ENCODE measurements around the gene N4BP2. TPM values are rescaled to one million over a fixed set of nuclear protein-coding genes. Genes with fewer than 3 reads are reported as not detected.

Gene N4BP2
- total RNA-seq, 1 experiment from 2014 or later = 3.9 TPM

GRCh38 chr4:40114206-40114605, 57.6 kb downstream of the N4BP2 start:
- H3K9me2 ChIP-seq (replicated peaks; ENCODE audit: low read length) = no peaks in the 10 kb centered on the region
- no TSS peak for BruUV-seq (replicated peaks)
- no peak overlapping the region for H3K27ac ChIP-seq (ENCODE audit: low read length)
- no peaks in the 10 kb centered on the region for H3K79me2 ChIP-seq (ENCODE audit: low read length)
- no peak overlapping the region for H3K4me2 ChIP-seq (ENCODE audit: low read length)
- H3K9me3 ChIP-seq (ENCODE audit: low read length) = no peaks in the 10 kb centered on the region
- H3F3A ChIP-seq (ENCODE audit: low read length, unreplicated experiment) = no peaks in the 10 kb centered on the region
- H3K36me3 ChIP-seq (ENCODE audit: low read depth, low read length) = no peaks in the 10 kb centered on the region
- H3K9ac ChIP-seq (ENCODE audit: low read length) = no peak overlapping the region
- ATAC-seq (no peak), DNase-seq (no peak)
- TF ChIP-seq EZH2phosphoT487 (IDR thresholded peaks at IDR 0.05; ENCODE audit: borderline replicate concordance, low read length) (no peak), EZH2 (IDR thresholded peaks at IDR 0.05; ENCODE audit: low read length, unreplicated experiment) (no peak), CTCF (conservative IDR thresholded peaks at IDR 0.05; ENCODE audit: low read depth, low read length) (no peak)
- H3K4me1 ChIP-seq (ENCODE audit: insufficient read depth, low read length) = no peaks in the 10 kb centered on the region
- ChIA-PET POLR2A (ENCODE audit: unreplicated experiment) (no interaction called here), CTCF (no interaction called here)
- H3K27me3 ChIP-seq (ENCODE audit: low read length) = no peaks in the 10 kb centered on the region
- H4K20me1 ChIP-seq (ENCODE audit: low read length) = no peaks in the 10 kb centered on the region
- intact Hi-C loops (cut with micrococcal nuclease) = no loop called here
- no peak overlapping the region for H2AFZ ChIP-seq (ENCODE audit: low read length)
- H3K4me3 ChIP-seq (ENCODE audit: low read length) = no peak overlapping the region

DNA sequence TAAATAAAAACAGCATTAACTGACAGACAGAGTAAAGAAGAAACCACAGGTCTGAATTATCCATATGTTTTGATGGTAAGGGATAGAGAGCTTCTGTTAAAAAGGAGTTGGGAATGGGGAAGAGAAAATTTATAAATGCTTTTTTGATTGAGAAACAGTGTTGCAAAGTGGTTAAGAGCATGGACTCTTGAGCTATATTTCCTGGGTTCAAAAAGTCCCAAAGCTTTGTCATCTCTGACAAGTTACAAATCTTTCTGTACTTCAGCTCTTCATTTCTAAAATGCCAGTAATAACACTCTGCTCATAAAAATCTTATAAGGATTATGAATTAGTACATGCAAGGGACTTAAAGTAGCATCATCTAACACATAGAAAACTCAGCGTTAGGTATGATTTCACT, 62.2 kb downstream of the N4BP2 start:
- H2AFZ ChIP-seq (ENCODE audit: low read length) = no peak overlapping the region
- H3K4me2 ChIP-seq (ENCODE audit: low read length) = no peak overlapping the region
- no peaks in the 10 kb centered on the region for H4K20me1 ChIP-seq (ENCODE audit: low read length)
- intact Hi-C loops (cut with micrococcal nuclease) = no loop called here
- no peaks in the 10 kb centered on the region for H3K9me2 ChIP-seq (replicated peaks; ENCODE audit: low read length)
- no peak overlapping the region for H3K4me3 ChIP-seq (ENCODE audit: low read length)
- H3K27ac ChIP-seq (ENCODE audit: low read length) = no peak overlapping the region
- no peaks in the 10 kb centered on the region for H3F3A ChIP-seq (ENCODE audit: low read length, unreplicated experiment)
- no TSS peak for BruUV-seq (replicated peaks)
- peaks cover 23% of the 10 kb centered on the region for H3K4me1 ChIP-seq (ENCODE audit: insufficient read depth, low read length)
- CTCF ChIA-PET = no interaction called here
- DNase-seq = no peak
- no peak overlapping the region for H3K9ac ChIP-seq (ENCODE audit: low read length)
- no peaks in the 10 kb centered on the region for H3K79me2 ChIP-seq (ENCODE audit: low read length)
- no peaks in the 10 kb centered on the region for H3K27me3 ChIP-seq (ENCODE audit: low read length)
- TF ChIP-seq CTCF (conservative IDR thresholded peaks at IDR 0.05; ENCODE audit: low read depth, low read length) = no peak
- TF ChIP-seq EZH2 (IDR thresholded peaks at IDR 0.05; ENCODE audit: low read length, unreplicated experiment) = no peak
- no peak for TF ChIP-seq EZH2phosphoT487 (IDR thresholded peaks at IDR 0.05; ENCODE audit: borderline replicate concordance, low read length)
- H3K36me3 ChIP-seq (ENCODE audit: low read depth, low read length) = no peaks in the 10 kb centered on the region
- POLR2A ChIA-PET (ENCODE audit: unreplicated experiment) = no interaction called here
- H3K9me3 ChIP-seq (ENCODE audit: low read length) = no peaks in the 10 kb centered on the region
- ATAC-seq = no peak

DNA sequence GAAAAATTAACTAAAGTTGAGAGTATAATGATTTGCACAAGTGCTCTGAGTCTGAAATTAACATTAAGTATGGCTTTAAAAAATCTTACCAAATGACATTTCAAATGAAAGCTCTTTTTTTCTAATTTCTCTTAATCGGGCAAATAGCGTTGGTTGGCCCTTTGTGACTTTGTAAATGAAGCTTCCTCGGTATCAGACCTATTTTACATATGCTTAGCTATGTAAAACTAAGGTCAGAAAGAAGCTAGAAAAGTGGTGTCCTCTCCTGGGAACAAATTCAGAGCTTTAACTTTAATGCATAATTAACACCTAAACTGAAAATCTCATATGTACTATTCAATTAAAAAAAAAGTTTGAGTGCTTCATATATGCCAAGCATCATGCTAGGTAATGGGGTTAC, 62.7 kb downstream of the N4BP2 start:
- no peak for TF ChIP-seq EZH2 (IDR thresholded peaks at IDR 0.05; ENCODE audit: low read length, unreplicated experiment)
- TF ChIP-seq CTCF (conservative IDR thresholded peaks at IDR 0.05; ENCODE audit: low read depth, low read length) = no peak
- no peak for TF ChIP-seq EZH2phosphoT487 (IDR thresholded peaks at IDR 0.05; ENCODE audit: borderline replicate concordance, low read length)
- H3K79me2 ChIP-seq (ENCODE audit: low read length) = no peaks in the 10 kb centered on the region
- H3K9me2 ChIP-seq (replicated peaks; ENCODE audit: low read length) = no peaks in the 10 kb centered on the region
- intact Hi-C loops (cut with micrococcal nuclease) = no loop called here
- no peak overlapping the region for H3K4me3 ChIP-seq (ENCODE audit: low read length)
- no peaks in the 10 kb centered on the region for H3F3A ChIP-seq (ENCODE audit: low read length, unreplicated experiment)
- no peak overlapping the region for H3K9ac ChIP-seq (ENCODE audit: low read length)
- no peaks in the 10 kb centered on the region for H3K9me3 ChIP-seq (ENCODE audit: low read length)
- POLR2A ChIA-PET (ENCODE audit: unreplicated experiment) = interaction anchor here (0.7 kb wide), 1 partner anchor 27 kb away, joined by 5 read pairs; no protein-coding TSS in a partner anchor
- no peak overlapping the region for H2AFZ ChIP-seq (ENCODE audit: low read length)
- H3K4me2 ChIP-seq (ENCODE audit: low read length) = no peak overlapping the region
- peaks cover 23% of the 10 kb centered on the region for H3K4me1 ChIP-seq (ENCODE audit: insufficient read depth, low read length)
- no peaks in the 10 kb centered on the region for H3K27me3 ChIP-seq (ENCODE audit: low read length)
- DNase-seq = no peak
- H3K36me3 ChIP-seq (ENCODE audit: low read depth, low read length) = no peaks in the 10 kb centered on the region
- BruUV-seq (replicated peaks) = no TSS peak
- no peak for ATAC-seq
- no peaks in the 10 kb centered on the region for H4K20me1 ChIP-seq (ENCODE audit: low read length)
- no peak overlapping the region for H3K27ac ChIP-seq (ENCODE audit: low read length)
- CTCF ChIA-PET = no interaction called here

Measured in PC-3 (cell line).